B cell (primary cell): ENCODE measurements around the gene ZMYND19. TPM values are rescaled to one million over a fixed set of nuclear protein-coding genes. Genes with fewer than 3 reads are reported as not detected.

Experiments used
- ATAC-seq: fragments of 200-7000 bp; cut with Tn5 transposase; one replicate; pipeline ENCODE4 v1.10.0; 2021; ENCODE audit warnings: low read depth, mild to moderate bottlenecking, moderate number of reproducible peaks, moderate library complexity
- CTCF ChIA-PET: fragments of 350-600 bp; sonication (Branson Sonifier 250); formaldehyde crosslinking; loops from one replicate; lab custom pipeline; 2021; ENCODE audit warnings: antibody characterized with exemption, inconsistent platforms; lab: Charles Lee
- POLR2A ChIA-PET: fragments of 350-600 bp; sonication (Branson Sonifier 250); formaldehyde crosslinking; loops from one replicate; lab custom pipeline; 2021; ENCODE audit warnings: antibody characterized with exemption; lab: Charles Lee
- DNase-seq: peaks from one replicate; pipeline ENCODE4 v3.0.0; 2013
- H2AFZ ChIP-seq: 2 replicates; pipeline ENCODE4 v1.6.1; 2012; ENCODE audit warnings: mild to moderate bottlenecking, low read depth, low read length; ENCODE audit not compliant: insufficient read depth, poor library complexity, severe bottlenecking
- H3K27ac ChIP-seq, 2 donors: 1 replicate in 1 of 2; 2 replicates in 1 of 2; pipeline ENCODE4 v1.5.1; 2012 to 2013; ENCODE audit warnings: low read length in 2 of 2, mild to moderate bottlenecking in 2 of 2, moderate library complexity in 1 of 2
- H3K27me3 ChIP-seq, 4 experiments: fragments of 200-600 bp in 1 of 4; sonication (generic) in 1 of 4; replicated peaks in 1 of 4; 1 replicate in 2 of 4; 2 replicates in 2 of 4; pipeline versions ENCODE4 v1.6.1 to v1.7.0; 2013 to 2016; ENCODE audit warnings: low read length in 3 of 4, mild to moderate bottlenecking in 2 of 4, mixed read lengths in 1 of 4, moderate library complexity in 1 of 4; ENCODE audit not compliant: insufficient read depth in 4 of 4, control insufficient read depth in 3 of 4; ENCODE audit errors: control extremely low read depth in 1 of 4
- H3K36me3 ChIP-seq, 2 experiments: replicated peaks in 1 of 2; 1 replicate in 1 of 2; 2 replicates in 1 of 2; pipeline versions ENCODE4 v1.6.1 to v1.7.1; 2013; ENCODE audit warnings: low read length in 1 of 2; ENCODE audit not compliant: insufficient read depth in 2 of 2, control insufficient read depth in 1 of 2; ENCODE audit errors: control extremely low read depth in 1 of 2, extremely low read depth in 1 of 2
- H3K4me1 ChIP-seq, 2 donors: fragments of 200-600 bp in 1 of 2; sonication (generic) in 1 of 2; 1 replicate in 1 of 2; 2 replicates in 1 of 2; pipeline versions ENCODE4 v1.5.1 to v1.6.1; 2013 to 2017; ENCODE audit warnings: low read length in 2 of 2; ENCODE audit not compliant: control insufficient read depth in 2 of 2, insufficient read depth in 2 of 2
- H3K4me2 ChIP-seq: replicated peaks from 2 replicates; pipeline ENCODE3; 2012; ENCODE audit warnings: mild to moderate bottlenecking, low read depth, low read length; ENCODE audit not compliant: poor library complexity, severe bottlenecking
- H3K4me3 ChIP-seq, 5 experiments: fragments of 200-600 bp in 1 of 5; sonication (generic) in 1 of 5; 1 replicate in 3 of 5; 2 replicates in 2 of 5; pipeline versions ENCODE4 v1.5.1 to v1.7.0; 2011 to 2016; ENCODE audit warnings: low read length in 4 of 5, mild to moderate bottlenecking in 4 of 5, low read depth in 2 of 5, control low read depth in 1 of 5, moderate library complexity in 1 of 5; ENCODE audit not compliant: insufficient read depth in 1 of 5; ENCODE audit errors: control extremely low read depth in 1 of 5, extremely low read depth in 1 of 5
- H3K79me2 ChIP-seq: fragments of 200-600 bp; sonication (generic); one replicate; pipeline ENCODE4 v1.6.0; 2016; ENCODE audit warnings: low read length; ENCODE audit not compliant: control insufficient read depth, insufficient read depth
- H3K9ac ChIP-seq: fragments of 200-600 bp; sonication (generic); 2 replicates; pipeline ENCODE4 v1.6.1; 2017; ENCODE audit warnings: mild to moderate bottlenecking, low read length, moderate library complexity
- H3K9me3 ChIP-seq, 3 donors: one replicate each; pipeline versions ENCODE4 v1.6.1 to v1.7.1; 2013; ENCODE audit warnings: low read length in 2 of 3; ENCODE audit not compliant: control insufficient read depth in 2 of 3, insufficient read depth in 1 of 3; ENCODE audit errors: control extremely low read depth in 1 of 3
- H4K20me1 ChIP-seq: 2 replicates; pipeline ENCODE4 v1.6.0; 2012; ENCODE audit warnings: mild to moderate bottlenecking, low read length; ENCODE audit not compliant: insufficient read depth, control insufficient read depth, poor library complexity, severe bottlenecking
- H3K27ac Mint-ChIP-seq: one replicate; pipeline ENCODE4 v1.8.0; 2021; ENCODE audit warnings: mixed read lengths
- H3K27me3 Mint-ChIP-seq: one replicate; pipeline ENCODE4 v1.8.0; 2021; ENCODE audit warnings: mixed read lengths
- H3K4me1 Mint-ChIP-seq: one replicate; pipeline ENCODE4 v1.8.0; 2021; ENCODE audit warnings: mixed read lengths
- H3K4me3 Mint-ChIP-seq: one replicate; pipeline ENCODE4 v1.8.0; 2021; ENCODE audit warnings: mixed read lengths
- H3K9me3 Mint-ChIP-seq: one replicate; pipeline ENCODE4 v1.8.0; 2022; ENCODE audit warnings: mixed read lengths; ENCODE audit not compliant: insufficient read depth
- CTCF ChIP-seq: fragments of 200-600 bp; IDR thresholded peaks from one replicate; pipeline ENCODE4 v1.8.0; 2022; ENCODE audit warnings: antibody characterized with exemption, mild to moderate bottlenecking
- EZH2 ChIP-seq: IDR thresholded peaks from 2 replicates; pipeline ENCODE4 v1.6.1; 2012; ENCODE audit warnings: borderline replicate concordance, low read depth, mild to moderate bottlenecking, moderate library complexity, low read length; ENCODE audit not compliant: insufficient read depth, poor library complexity, severe bottlenecking
- WGBS: methylation state at CpG from one replicate; pipeline ENCODE4 v1.1.5; 2013; ENCODE audit warnings: missing lambda C conversion rate; ENCODE audit not compliant: insufficient coverage; 5-methylcytosine and 5-hydroxymethylcytosine counted together
- intact Hi-C: fragments of 100-400 bp; cut with micrococcal nuclease; formaldehyde crosslinking; loops from one replicate; pipeline ENCODE4 v1.10.0; 2022
- polyA plus RNA-seq: library from polyadenylated mRNA; depleted of rRNA; stranded (reverse); fragments of >200 nt; gene quantifications from 2 replicates; pipeline ENCODE4 v1.2.3, GENCODE V29; 2012
- total RNA-seq, 2 donors: library from RNA; stranded (reverse); fragments of 120-200 nt in 1 of 2; gene quantifications; 1 replicate in 1 of 2; 2 replicates in 1 of 2; pipeline versions ENCODE4 v1.2.3 to v1.2.4, GENCODE V29; 2013 to 2022

Gene ZMYND19
- total and polyA plus RNA-seq, 2 donors (not counting 1 experiment from before 2014, with no cell fraction given): 22.0 to 24.1 TPM

GRCh38 chr9:137535120-137535428 lies 55.2 kb downstream of the ZMYND19 start:
- H3K4me1 Mint-ChIP-seq: peaks cover 35% of the 10 kb centered on the region
- ATAC-seq (no peak), DNase-seq (no peak)
- H3K79me2 ChIP-seq: peaks cover 27% of the 10 kb centered on the region
- POLR2A ChIA-PET: no interaction called here
- no peak overlapping the region for H3K27ac ChIP-seq
- peaks cover 0 to 4% of the 10 kb centered on the region in 2 experiments for H3K36me3 ChIP-seq
- TF ChIP-seq CTCF (peak; percentile 1), EZH2 (no peak)
- H3K4me1 ChIP-seq: peaks cover 19 to 28% of the 10 kb centered on the region in 2 donors
- H4K20me1 ChIP-seq: peaks cover 13% of the 10 kb centered on the region
- H3K27ac Mint-ChIP-seq: no peak overlapping the region
- H3K9ac ChIP-seq: no peak overlapping the region
- peaks cover 1 to 27% (median 8%) of the 10 kb centered on the region in 3 donors for H3K9me3 ChIP-seq
- no peaks in the 10 kb centered on the region for H3K27me3 Mint-ChIP-seq
- intact Hi-C loops: loop anchor here (10.0 kb wide), 1 partner anchor 240 kb away; no protein-coding TSS in a partner anchor
- H3K4me3 Mint-ChIP-seq: peak overlapping the region; percentile 17
- peaks cover 4% of the 10 kb centered on the region for H3K9me3 Mint-ChIP-seq
- peak overlapping the region; percentile 20 for H3K4me2 ChIP-seq
- H3K4me3 ChIP-seq: no peak overlapping the region
- no peaks in the 10 kb centered on the region for H3K27me3 ChIP-seq
- CTCF ChIA-PET: interaction anchor here (0.9 to 1.2 kb wide), 5 partner anchors 11 to 233 kb away, joined by 3 to 7 read pairs (median 4); partner anchors contain the start of genes MRPL41 and NRARP
- no peak overlapping the region for H2AFZ ChIP-seq

- Histone ChIP-seq H3K27ac (no peak overlapping the region), H3K4me3 (no peak overlapping the region), H3K79me2 (peaks cover 27% of the 10 kb centered on the region), H3K9ac (no peak overlapping the region), H4K20me1 (peaks cover 13% of the 10 kb centered on the region), H3K9me3 (peaks cover 1 to 27% (median 8%) of the 10 kb centered on the region in 3 donors), H2AFZ (no peak overlapping the region), H3K36me3 (peaks cover 0 to 3% of the 10 kb centered on the region in 2 experiments), H3K4me1 (peaks cover 19 to 28% of the 10 kb centered on the region in 2 donors), H3K4me2 (peak overlapping the region; percentile 20), H3K27me3 (no peaks in the 10 kb centered on the region)
- peaks cover 4% of the 10 kb centered on the region for H3K9me3 Mint-ChIP-seq
- 77% methylated on average over 15 of the region's 19 CpGs for WGBS
- no peaks in the 10 kb centered on the region for H3K27me3 Mint-ChIP-seq
- TF ChIP-seq CTCF (peak; percentile 69), EZH2 (no peak)
- H3K27ac Mint-ChIP-seq: peak overlapping the region; percentile 57
- H3K4me3 Mint-ChIP-seq: peak overlapping the region; percentile 17
- POLR2A ChIA-PET: interaction anchor here (0.6 kb wide), 1 partner anchor 73 kb away, joined by 3 read pairs; no protein-coding TSS in a partner anchor
- CTCF ChIA-PET: interaction anchor here (0.6 to 1.2 kb wide), 6 partner anchors 12 to 233 kb away, joined by 3 to 7 read pairs (median 4); partner anchors contain the start of genes MRPL41 and NRARP
- H3K4me1 Mint-ChIP-seq: peaks cover 35% of the 10 kb centered on the region
- ATAC-seq: peak; percentile 57
- peak; percentile 52 for DNase-seq
- intact Hi-C loops: loop anchor here (10.0 kb wide), 1 partner anchor 240 kb away; no protein-coding TSS in a partner anchor
Observed at GRCh38 chr9:137534256-137535119, 55.8 kb downstream of the ZMYND19 start.
